Hair follicular keratinocyte (primary cell): ENCODE results near the gene KRTAP1-3. TPM values are rescaled to one million over a fixed set of nuclear protein-coding genes. Genes with fewer than 3 reads are reported as not detected.

Experiments used
- total RNA-seq: library from RNA; depleted of rRNA; stranded (reverse); fragments of >200 nt; gene quantifications from 2 replicates; pipeline ENCODE4 v1.2.3, GENCODE V29; 2015

The KRTAP1-3 gene, protein sequence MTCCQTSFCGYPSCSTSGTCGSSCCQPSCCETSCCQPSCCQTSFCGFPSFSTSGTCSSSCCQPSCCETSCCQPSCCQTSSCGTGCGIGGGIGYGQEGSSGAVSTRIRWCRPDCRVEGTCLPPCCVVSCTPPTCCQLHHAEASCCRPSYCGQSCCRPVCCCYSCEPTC
- not detected in 2 replicates for total RNA-seq

DNA sequence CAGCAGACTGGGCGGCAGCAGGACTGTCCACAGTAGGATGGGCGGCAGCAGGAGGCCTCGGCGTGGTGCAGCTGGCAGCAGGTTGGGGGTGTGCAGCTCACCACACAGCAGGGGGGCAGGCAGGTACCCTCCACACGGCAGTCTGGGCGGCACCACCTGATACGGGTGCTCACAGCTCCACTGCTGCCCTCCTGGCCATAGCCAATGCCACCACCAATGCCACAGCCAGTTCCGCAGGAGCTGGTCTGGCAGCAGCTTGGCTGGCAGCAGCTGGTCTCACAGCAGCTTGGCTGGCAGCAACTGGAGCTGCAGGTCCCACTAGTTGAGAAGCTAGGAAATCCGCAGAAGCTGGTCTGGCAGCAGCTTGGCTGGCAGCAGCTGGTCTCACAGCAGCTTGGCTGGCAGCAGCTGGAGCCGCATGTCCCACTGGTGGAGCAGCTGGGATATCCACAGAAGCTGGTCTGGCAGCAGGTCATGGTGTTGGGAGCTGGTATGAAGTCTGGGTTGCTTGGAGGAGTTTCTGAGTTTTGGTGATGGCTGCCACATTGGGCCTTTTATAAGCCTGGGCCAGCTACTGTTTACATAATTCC, at the start of gene KRTAP1-3:
TSS of gene KRTAP1-3 (minus strand) at position 529 of the 590 bp plus-strand sequence. CDS start at position 476, 53 bp downstream.

DNA sequence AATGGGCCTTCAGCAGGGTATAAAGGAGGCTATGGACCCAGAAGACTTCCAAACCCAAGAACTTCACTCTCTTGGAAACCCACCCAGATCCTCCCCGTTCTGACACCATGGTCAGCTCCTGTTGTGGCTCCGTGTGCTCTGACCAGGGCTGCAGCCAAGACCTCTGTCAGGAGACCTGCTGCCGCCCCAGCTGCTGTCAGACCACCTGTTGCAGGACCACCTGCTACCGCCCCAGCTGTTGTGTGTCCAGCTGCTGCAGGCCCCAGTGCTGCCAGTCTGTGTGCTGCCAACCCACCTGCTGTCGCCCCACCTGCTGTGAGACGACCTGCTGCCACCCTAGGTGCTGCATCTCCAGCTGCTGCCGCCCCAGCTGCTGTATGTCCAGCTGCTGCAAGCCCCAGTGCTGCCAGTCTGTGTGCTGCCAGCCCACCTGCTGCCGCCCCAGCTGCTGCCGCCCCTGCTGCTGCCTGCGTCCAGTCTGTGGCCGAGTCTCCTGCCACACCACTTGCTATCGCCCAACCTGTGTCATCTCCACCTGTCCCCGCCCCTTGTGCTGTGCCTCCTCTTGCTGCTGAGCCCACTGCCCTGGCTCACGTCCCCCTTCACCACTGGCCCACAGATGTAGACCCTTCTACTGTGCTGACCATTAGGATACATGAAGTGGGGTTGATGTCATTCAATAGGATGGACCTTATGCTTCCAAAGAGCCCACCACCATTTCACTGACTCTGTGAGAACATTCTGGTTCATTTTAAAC, 49.6 kb upstream of the KRTAP1-3 start, which contains the start of gene KRTAP4-7:
TSS of gene KRTAP4-7 (plus strand) at position 51 of the 757 bp plus-strand sequence. CDS start at position 108, 57 bp downstream.

DNA sequence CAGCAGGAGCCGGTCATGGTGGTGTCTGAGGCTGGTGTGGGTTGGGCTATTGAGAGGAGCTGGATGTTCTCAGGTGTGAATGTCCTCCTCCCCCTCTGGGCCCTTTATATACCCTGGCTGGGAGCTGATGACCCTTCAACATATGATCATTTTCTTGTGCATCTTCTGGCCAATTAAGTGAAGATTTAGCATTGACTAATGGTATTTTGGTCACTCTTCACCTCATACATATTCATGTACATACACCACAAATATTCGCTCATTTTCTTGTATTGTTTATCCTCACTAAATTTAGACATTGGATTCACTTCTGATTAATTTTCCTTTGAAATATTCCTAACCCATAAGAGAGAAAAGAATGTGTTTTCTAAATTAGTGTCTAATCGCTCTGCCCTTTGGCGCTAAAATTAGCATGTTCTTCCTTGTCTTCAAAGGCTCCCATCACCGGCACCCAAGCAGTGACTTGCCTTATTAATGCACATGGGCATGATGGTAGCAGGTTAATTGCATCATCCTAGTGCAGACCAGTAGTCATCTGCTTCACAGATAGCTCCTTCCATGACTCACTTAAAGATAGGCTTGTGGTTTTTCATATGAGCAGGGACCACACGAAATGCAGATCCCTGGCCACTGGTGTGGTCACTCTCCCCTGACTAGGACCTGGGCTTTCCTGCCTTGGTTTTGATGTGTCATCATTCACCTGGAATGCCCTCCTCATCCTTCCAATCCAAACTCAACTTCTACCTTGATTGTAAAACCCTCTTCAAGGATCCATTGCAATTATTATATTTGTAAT, 31.4 kb upstream of the KRTAP1-3 start, which contains the start of gene KRTAP2-4:
TSS of gene KRTAP2-4 (minus strand) at position 51 of the 796 bp plus-strand sequence. CDS start at position 17, 34 bp downstream.

DNA sequence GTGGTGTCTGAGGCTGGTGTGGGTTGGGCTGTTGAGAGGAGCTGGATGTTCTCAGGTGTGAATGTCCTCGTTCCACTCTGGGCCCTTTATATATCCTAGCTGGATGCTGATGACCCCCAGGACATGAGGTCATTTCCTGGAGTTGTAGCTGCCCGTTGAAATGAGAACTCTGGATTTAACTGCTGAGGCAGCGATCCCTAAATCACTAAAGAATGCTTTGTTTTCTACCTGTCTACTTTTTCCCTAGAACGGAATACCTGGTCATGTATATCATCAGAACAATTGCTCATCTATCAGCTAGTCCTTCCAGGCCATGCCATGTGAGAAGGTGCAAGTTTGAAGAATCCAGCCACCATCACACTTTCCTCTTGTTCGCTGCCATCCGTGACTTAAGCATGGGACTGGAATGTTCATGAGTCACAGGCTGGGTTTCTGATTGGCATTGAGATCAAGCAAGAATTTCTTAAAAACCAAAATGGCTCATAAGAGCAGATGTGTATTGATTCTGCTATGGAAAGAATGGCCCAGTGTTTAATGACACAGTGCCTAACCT, 25.5 kb upstream of the KRTAP1-3 start, which contains the start of gene KRTAP2-3:
TSS of gene KRTAP2-3 (minus strand) at position 63 of the 553 bp plus-strand sequence. CDS start 64 bp downstream, outside the sequence.

DNA sequence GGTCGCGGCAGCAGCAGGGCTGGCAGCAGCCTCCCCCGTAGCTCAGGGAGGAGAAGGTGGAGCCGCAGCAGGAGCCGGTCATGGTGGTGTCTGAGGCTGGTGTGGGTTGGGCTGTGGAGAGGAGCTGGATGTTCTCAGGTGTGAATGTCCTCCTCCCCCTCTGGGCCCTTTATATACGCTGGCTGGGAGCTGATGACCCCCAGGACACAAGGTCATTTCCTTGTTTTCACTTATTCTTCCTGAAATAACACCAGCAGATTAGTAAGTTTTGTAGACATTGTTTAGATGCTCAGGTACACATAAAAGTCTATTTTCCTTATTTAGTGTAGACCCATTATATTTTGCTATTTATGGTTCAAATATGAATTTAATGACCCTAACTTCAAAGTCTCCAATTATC, 20.5 kb upstream of the KRTAP1-3 start, which contains the start of gene KRTAP2-2:
TSS of gene KRTAP2-2 (minus strand) at position 101 of the 400 bp plus-strand sequence. CDS start at position 82, 19 bp downstream.

DNA sequence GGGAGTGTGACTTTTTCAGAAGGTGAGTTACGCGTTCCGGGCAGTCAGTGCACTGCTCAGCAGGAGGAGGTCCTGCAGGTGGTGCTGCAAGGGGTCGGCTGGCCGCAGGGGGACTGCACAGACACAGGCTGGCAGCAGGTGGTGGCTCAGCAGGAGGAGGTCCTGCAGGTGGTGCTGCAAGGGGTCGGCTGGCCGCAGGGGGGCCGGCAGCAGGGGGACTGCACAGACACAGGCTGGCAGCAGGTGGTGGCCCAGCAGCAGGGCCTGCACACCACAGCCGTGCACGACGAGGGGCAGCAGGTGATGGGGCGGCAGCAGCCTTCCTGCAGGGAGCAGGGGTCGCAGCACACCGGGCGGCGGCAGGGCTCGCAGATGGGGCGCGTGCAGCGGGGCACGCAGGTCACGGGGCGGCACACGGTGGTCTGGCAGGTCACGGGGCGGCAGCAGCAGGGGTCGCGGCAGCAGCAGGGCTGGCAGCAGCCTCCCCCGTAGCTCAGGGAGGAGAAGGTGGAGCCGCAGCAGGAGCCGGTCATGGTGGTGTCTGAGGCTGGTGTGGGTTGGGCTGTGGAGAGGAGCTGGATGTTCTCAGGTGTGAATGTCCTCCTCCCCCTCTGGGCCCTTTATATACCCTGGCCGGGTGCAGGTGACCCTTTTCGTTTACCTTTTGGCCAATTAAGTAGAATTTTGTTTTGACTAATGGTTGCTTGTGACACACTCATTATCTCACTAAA, 12.2 kb upstream of the KRTAP1-3 start, which contains the start of gene KRTAP2-1:
TSS of gene KRTAP2-1 (minus strand) at position 582 of the 731 bp plus-strand sequence. CDS start at position 533, 49 bp downstream.

DNA sequence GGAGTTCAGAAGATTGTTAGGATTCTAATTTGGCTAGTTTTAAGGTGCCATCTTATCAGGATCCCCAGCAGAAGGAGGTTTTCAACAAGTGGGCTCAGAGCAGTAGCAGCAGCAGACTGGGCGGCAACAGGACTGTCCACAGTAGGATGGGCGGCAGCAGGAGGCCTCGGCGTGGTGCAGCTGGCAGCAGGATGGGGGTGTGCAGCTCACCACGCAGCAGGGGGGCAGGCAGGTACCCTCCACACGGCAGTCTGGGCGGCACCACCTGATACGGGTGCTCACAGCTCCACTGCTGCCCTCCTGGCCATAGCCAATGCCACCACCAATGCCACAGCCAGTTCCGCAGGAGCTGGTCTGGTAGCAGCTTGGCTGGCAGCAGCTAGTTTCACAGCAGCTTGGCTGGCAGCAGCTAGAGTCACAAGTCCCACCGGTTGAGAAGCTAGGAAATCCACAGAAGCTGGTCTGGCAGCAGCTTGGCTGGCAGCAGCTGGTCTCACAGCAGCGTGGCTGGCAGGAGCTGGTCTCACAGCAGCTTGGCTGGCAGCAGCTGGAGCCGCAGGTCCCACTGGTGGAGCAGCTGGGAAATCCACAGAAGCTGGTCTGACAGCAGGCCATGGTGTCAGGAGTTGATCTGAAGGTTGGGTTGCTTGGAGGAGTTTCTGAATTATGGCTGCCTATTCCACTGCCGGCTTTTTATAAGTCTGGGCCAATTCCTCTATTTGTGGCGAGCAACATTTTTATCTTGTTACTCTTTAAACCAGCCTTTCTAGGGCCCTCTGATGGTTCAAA, 6.3 kb upstream of the KRTAP1-3 start, which contains the start of gene KRTAP1-1:
TSS of gene KRTAP1-1 (minus strand) at position 668 of the 789 bp plus-strand sequence. CDS start at position 615, 53 bp downstream.

DNA sequence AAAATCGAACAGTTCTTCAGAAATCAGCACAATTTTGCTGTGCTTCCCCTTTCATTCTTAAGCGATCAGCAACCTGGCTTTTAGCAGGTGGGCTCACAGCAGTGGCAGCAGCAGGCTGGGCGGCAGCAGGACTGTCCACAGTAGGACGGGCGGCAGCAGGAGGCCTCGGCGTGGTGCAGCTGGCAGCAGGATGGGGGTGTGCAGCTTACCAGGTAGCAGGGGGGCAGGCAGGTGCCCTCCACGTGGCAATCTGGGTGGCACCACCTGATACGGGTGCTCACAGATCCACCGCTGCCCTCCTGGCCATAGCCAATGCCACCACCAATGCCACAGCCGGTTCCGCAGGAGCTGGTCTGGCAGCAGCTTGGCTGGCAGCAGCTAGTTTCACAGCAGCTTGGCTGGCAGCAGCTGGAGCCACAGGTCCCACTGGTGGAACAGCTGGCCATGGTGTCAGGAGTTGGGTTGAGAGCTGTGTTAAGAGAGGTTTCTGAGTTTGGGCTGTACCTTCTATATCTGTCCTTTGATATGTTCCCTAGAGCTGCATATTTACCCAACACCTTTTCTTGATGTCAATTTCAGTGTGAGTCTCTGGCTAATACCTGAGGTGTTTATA, 4.9 kb downstream of the KRTAP1-3 start, which contains the start of gene KRTAP1-4:
TSS of gene KRTAP1-4 (minus strand) at position 563 of the 613 bp plus-strand sequence. CDS start at position 446, 117 bp downstream.

DNA sequence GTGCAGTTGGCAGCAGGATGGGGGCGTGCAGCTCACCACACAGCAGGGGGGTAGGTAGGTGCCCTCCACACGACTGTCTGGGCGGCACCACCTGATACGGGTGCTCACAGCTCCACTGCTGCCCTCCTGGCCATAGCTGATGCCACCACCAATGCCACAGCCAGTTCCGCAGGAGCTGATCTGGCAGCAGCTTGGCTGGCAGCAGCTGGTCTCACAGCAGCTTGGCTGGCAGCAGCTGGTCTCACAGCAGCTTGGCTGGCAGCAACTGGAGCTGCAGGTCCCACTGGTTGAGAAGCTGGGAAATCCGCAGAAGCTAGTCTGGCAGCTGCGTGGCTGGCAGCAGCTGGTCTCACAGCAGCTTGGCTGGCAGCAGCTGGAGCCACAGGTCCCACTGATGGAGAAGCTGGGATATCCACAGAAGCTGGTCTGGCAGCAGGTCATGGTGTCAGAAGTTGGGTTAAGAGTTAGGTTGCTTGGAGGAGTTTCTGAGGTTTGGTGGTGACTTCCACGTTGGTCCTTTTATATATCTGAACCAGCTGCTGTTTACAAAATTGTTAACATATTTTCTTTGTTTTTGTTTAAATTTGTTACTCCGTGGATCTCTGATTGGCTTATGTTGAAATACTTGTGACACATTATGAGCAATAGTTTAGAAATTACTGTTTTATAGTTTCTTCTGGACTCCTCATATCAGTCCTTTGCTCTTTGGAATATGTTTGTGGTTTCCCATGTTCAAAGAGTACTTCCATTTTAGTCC, 7.8 kb downstream of the KRTAP1-3 start, which contains the start of gene KRTAP1-5:
TSS of gene KRTAP1-5 (minus strand) at position 494 of the 757 bp plus-strand sequence. CDS start at position 441, 53 bp downstream.

DNA sequence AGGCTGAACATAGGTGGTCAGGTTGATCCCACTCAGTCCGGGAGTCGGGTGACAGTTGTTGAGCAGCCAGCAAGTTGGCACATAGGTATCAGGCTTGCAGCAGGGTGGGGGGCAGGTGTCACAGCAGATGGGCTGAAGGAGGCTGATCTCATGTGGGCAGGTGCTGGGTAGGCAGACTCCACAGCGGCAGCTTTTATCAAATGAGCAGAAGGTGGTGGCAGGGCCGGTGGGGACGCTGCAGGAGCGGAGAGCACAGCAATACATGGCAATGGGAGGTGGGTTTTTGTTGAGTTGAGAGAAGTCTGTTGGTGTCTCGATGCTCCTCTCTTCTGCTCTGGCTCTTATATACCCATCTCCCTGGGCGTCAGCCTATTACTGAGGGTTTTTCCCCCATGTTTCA, 25.9 kb downstream of the KRTAP1-3 start, which contains the start of gene KRTAP3-1:
TSS of gene KRTAP3-1 (minus strand) at position 318 of the 400 bp plus-strand sequence. CDS start at position 264, 54 bp downstream.

DNA sequence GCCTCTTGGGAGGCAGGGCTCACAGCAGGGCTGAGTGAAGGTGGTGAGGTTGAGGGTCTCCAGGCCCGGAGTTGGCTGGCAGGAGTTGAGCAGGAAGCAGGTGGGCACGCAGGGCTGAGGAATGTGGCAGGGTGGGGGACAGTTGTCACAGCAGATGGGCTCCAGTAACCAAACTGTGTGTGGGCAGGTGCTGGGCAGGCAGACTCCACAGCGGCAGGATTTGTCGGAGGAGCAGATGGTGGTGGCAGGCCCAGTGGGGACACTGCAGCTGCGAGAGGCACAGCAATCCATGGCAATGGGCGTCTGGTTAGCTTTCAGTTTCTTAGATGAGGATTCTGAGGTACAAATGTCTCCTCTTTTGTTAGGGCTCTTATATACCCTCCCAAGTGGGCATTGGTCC, 35.1 kb downstream of the KRTAP1-3 start, which contains the start of gene KRTAP3-2:
TSS of gene KRTAP3-2 (minus strand) at position 344 of the 400 bp plus-strand sequence. CDS start at position 291, 53 bp downstream.

DNA sequence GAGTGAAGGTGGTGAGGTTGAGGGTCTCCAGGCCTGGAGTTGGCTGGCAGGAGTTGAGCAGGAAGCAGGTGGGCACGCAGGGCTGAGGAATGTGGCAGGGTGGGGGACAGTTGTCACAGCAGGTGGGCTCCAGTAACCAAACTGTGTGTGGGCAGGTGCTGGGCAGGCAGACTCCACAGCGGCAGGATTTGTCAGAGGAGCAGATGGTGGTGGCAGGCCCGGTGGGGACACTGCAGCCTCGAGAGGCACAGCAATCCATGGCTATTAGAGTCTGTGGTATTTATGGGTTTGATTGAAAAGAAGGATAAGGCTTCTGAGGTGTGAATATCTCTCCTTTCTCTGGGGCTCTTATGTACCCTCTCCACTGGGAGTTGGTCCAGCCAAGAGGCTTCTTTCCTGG, 40.8 kb downstream of the KRTAP1-3 start, which contains the start of gene KRTAP3-3:
TSS of gene KRTAP3-3 (minus strand) at position 326 of the 400 bp plus-strand sequence. CDS start at position 259, 67 bp downstream.

DNA sequence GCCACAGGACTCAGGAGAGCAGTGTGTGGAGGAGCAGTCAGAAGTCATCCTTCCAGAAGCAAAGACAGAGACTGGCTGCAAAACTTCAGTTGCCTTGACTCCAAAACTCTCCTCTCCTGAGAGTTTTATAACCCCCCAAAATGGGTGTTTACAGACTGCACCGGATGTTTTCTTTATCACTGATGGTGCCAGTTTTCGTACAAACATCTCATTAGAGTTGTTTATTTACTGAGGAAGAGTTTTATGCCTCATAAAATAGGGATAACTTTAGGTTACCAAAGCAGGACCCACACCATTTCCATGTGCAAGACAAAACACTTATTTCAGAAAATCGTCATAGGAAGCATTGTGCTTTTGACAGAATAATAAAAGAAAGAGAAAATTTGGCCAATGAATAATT, 50.4 kb downstream of the KRTAP1-3 start, which contains the start of gene KRT40:
TSS of gene KRT40 (minus strand) at position 101 of the 400 bp plus-strand sequence. CDS start at position 48, 53 bp downstream.

Other genes with a start within 250 kb of the KRTAP1-3 start
- gene KRT28, start 234.9 kb downstream of the KRTAP1-3 start, total RNA-seq = not detected in 2 replicates
- 6.3 and 28.4 TPM in 2 replicates for gene KRT10, start 212.3 kb downstream of the KRTAP1-3 start, total RNA-seq
- not detected in 2 replicates for gene KRT12, start 167.7 kb downstream of the KRTAP1-3 start, total RNA-seq
- not detected in 2 replicates for gene KRT20, start 149.6 kb downstream of the KRTAP1-3 start, total RNA-seq
- gene KRT23, start 97.2 kb downstream of the KRTAP1-3 start, total RNA-seq = 1.2 and 2.6 TPM in 2 replicates
- not detected in 2 replicates for gene KRT39, start 67.9 kb downstream of the KRTAP1-3 start, total RNA-seq
- gene KRT40, start 50.5 kb downstream of the KRTAP1-3 start, total RNA-seq = not detected in 2 replicates
- gene KRTAP3-3, start 40.7 kb downstream of the KRTAP1-3 start, total RNA-seq = not detected in 2 replicates
- gene KRTAP3-2, start 35.0 kb downstream of the KRTAP1-3 start, total RNA-seq = not detected in 2 replicates
- gene KRTAP3-1, start 25.7 kb downstream of the KRTAP1-3 start, total RNA-seq = not detected in 2 replicates
- gene KRTAP1-5, start 7.7 kb downstream of the KRTAP1-3 start, total RNA-seq = not detected in 2 replicates
- not detected in 2 replicates for gene KRTAP1-4, start 4.7 kb downstream of the KRTAP1-3 start, total RNA-seq
- not detected in 2 replicates for gene KRTAP1-1, start 6.6 kb upstream of the KRTAP1-3 start, total RNA-seq
- gene KRTAP2-1, start 12.4 kb upstream of the KRTAP1-3 start, total RNA-seq = not detected in 2 replicates
- not detected in 2 replicates for gene KRTAP2-2, start 20.4 kb upstream of the KRTAP1-3 start, total RNA-seq
- gene KRTAP2-3, start 25.2 kb upstream of the KRTAP1-3 start, total RNA-seq = 0.15 and 0.62 TPM in 2 replicates
- not detected in 2 replicates for gene KRTAP2-4, start 31.0 kb upstream of the KRTAP1-3 start, total RNA-seq
- gene KRTAP4-7, start 49.3 kb upstream of the KRTAP1-3 start, total RNA-seq = not detected in 2 replicates
- gene KRTAP4-8, start 63.3 kb upstream of the KRTAP1-3 start, total RNA-seq = not detected in 2 replicates
- not detected in 2 replicates for gene KRTAP4-16, start 67.3 kb upstream of the KRTAP1-3 start, total RNA-seq
- gene KRTAP4-9, start 70.5 kb upstream of the KRTAP1-3 start, total RNA-seq = not detected in 2 replicates
- not detected in 2 replicates for gene KRTAP4-11, start 83.5 kb upstream of the KRTAP1-3 start, total RNA-seq
- gene KRTAP4-12, start 89.3 kb upstream of the KRTAP1-3 start, total RNA-seq = not detected in 2 replicates
- not detected in 2 replicates for gene KRTAP4-6, start 105.7 kb upstream of the KRTAP1-3 start, total RNA-seq
- not detected in 2 replicates for gene KRTAP4-5, start 115.0 kb upstream of the KRTAP1-3 start, total RNA-seq
- gene KRTAP4-4, start 125.9 kb upstream of the KRTAP1-3 start, total RNA-seq = not detected in 2 replicates
- not detected in 2 replicates for gene KRTAP4-3, start 133.3 kb upstream of the KRTAP1-3 start, total RNA-seq
- not detected in 2 replicates for gene KRTAP4-2, start 143.3 kb upstream of the KRTAP1-3 start, total RNA-seq
- gene KRTAP4-1, start 150.0 kb upstream of the KRTAP1-3 start, total RNA-seq = not detected in 2 replicates
- not detected in 2 replicates for gene KRTAP9-1, start 155.0 kb upstream of the KRTAP1-3 start, total RNA-seq
- gene KRTAP9-2, start 191.8 kb upstream of the KRTAP1-3 start, total RNA-seq = not detected in 2 replicates
- gene KRTAP9-3, start 197.6 kb upstream of the KRTAP1-3 start, total RNA-seq = not detected in 2 replicates
- gene KRTAP9-8, start 203.1 kb upstream of the KRTAP1-3 start, total RNA-seq = not detected in 2 replicates
- gene KRTAP9-4, start 214.8 kb upstream of the KRTAP1-3 start, total RNA-seq = not detected in 2 replicates
- gene KRTAP9-9, start 220.5 kb upstream of the KRTAP1-3 start, total RNA-seq = not detected in 2 replicates
- not detected in 2 replicates for gene KRTAP9-6, start 230.5 kb upstream of the KRTAP1-3 start, total RNA-seq
- gene KRTAP9-7, start 240.8 kb upstream of the KRTAP1-3 start, total RNA-seq = not detected in 2 replicates